PC-3 (cell line): Measurements from ENCODE around the gene PPARD. TPM values are rescaled to one million over a fixed set of nuclear protein-coding genes. Genes with fewer than 3 reads are reported as not detected.
A peak's percentile ranks its signal among the peaks of the same experiment; 100 is the strongest.

Experiments used
- ATAC-seq: fragments of 200-7000 bp; cut with Tn5 transposase; 2 replicates; pipeline ENCODE4 v1.9.1; 2020; ENCODE audit warnings: mild to moderate bottlenecking, moderate library complexity
- BruUV-seq: library from RNA; stranded (reverse); fragments of 400-500 nt; replicated peaks from 2 replicates; lab custom pipeline; 2021; lab: Mats Ljungman, UMichigan
- CTCF ChIA-PET: fragments of 300-600 bp; sonication (Branson Sonifier 250); formaldehyde crosslinking; loops from one replicate; lab custom pipeline; 2022; ENCODE audit warnings: antibody characterized with exemption; lab: Charles Lee
- POLR2A ChIA-PET: fragments of 300-600 bp; sonication (Branson Sonifier 250); formaldehyde crosslinking; loops from one replicate; lab custom pipeline; 2022; ENCODE audit warnings: antibody characterized with exemption; ENCODE audit not compliant: unreplicated experiment; lab: Charles Lee
- DNase-seq: peaks from one replicate; pipeline ENCODE4 v3.0.0-alpha.2; 2015
- H2AFZ ChIP-seq: fragments of 300-600 bp; sonication (generic); 2 replicates; pipeline ENCODE4 v1.6.0; 2016; ENCODE audit warnings: antibody characterized with exemption, low read length
- H3F3A ChIP-seq: fragments of 300-600 bp; sonication (generic); one replicate; pipeline ENCODE4 v1.6.0; 2017; ENCODE audit warnings: antibody characterized with exemption, low read length, control low read depth, mild to moderate bottlenecking; ENCODE audit not compliant: unreplicated experiment
- H3K27ac ChIP-seq: fragments of 300-600 bp; sonication (generic); 2 replicates; pipeline ENCODE4 v1.5.1; 2016; ENCODE audit warnings: mild to moderate bottlenecking, low read length
- H3K27me3 ChIP-seq: fragments of 300-600 bp; sonication (generic); 2 replicates; pipeline ENCODE4 v1.6.1; 2016; ENCODE audit warnings: low read length, mixed read lengths
- H3K36me3 ChIP-seq: fragments of 300-600 bp; sonication (generic); 2 replicates; pipeline ENCODE4 v1.6.1; 2016; ENCODE audit warnings: low read depth, mixed run types, low read length, mixed read lengths
- H3K4me1 ChIP-seq: fragments of 300-600 bp; sonication (generic); 2 replicates; pipeline ENCODE4 v1.5.1; 2016; ENCODE audit warnings: low read length; ENCODE audit not compliant: insufficient read depth
- H3K4me2 ChIP-seq: fragments of 300-600 bp; sonication (generic); 2 replicates; pipeline ENCODE4 v1.6.0; 2016; ENCODE audit warnings: low read length
- H3K4me3 ChIP-seq: fragments of 300-600 bp; sonication (generic); 2 replicates; pipeline ENCODE4 v1.5.1; 2016; ENCODE audit warnings: mild to moderate bottlenecking, low read length, mixed read lengths
- H3K79me2 ChIP-seq: fragments of 300-600 bp; sonication (generic); 2 replicates; pipeline ENCODE4 v1.6.1; 2017; ENCODE audit warnings: low read length, mixed read lengths
- H3K9ac ChIP-seq: fragments of 300-600 bp; sonication (generic); 2 replicates; pipeline ENCODE4 v1.6.0; 2016; ENCODE audit warnings: mild to moderate bottlenecking, low read length
- H3K9me2 ChIP-seq: fragments of 300-600 bp; sonication (generic); replicated peaks from 2 replicates; pipeline ENCODE4 v1.6.1; 2016; ENCODE audit warnings: mixed run types, low read length, mixed read lengths
- H3K9me3 ChIP-seq: fragments of 300-600 bp; sonication (generic); 2 replicates; pipeline ENCODE4 v1.6.1; 2016; ENCODE audit warnings: low read length, mixed read lengths
- H4K20me1 ChIP-seq: fragments of 300-600 bp; sonication (generic); 2 replicates; pipeline ENCODE4 v1.6.1; 2016; ENCODE audit warnings: low read length, mixed read lengths
- CTCF ChIP-seq: fragments of 300-600 bp; sonication (generic); conservative IDR thresholded peaks from 2 replicates; pipeline ENCODE4 v1.5.1; 2017; ENCODE audit warnings: antibody characterized with exemption, low read depth, mild to moderate bottlenecking, low read length
- EZH2 ChIP-seq: fragments of 300-600 bp; sonication (generic); IDR thresholded peaks from one replicate; pipeline ENCODE4 v1.6.1; 2017; ENCODE audit warnings: antibody characterized with exemption, mild to moderate bottlenecking, low read length; ENCODE audit not compliant: unreplicated experiment
- EZH2phosphoT487 ChIP-seq: fragments of 300-600 bp; sonication (generic); IDR thresholded peaks from 2 replicates; pipeline ENCODE4 v1.6.1; 2018; ENCODE audit warnings: mild to moderate bottlenecking, antibody characterized with exemption, low read length, borderline replicate concordance
- intact Hi-C: fragments of 100-400 bp; cut with micrococcal nuclease; formaldehyde crosslinking; loops from 2 replicates; pipeline ENCODE4 v1.9.0; 2023
- total RNA-seq: library from RNA; depleted of rRNA; stranded (reverse); fragments of >200 nt; gene quantifications from 2 replicates; pipeline ENCODE4 v1.2.3, GENCODE V29; 2014

PPARD gene
- total RNA-seq, 1 experiment from 2014 or later = 24.5 TPM

GRCh38 chr6:35365594-35366203 lies 23.3 kb downstream of the PPARD start:
- no peak for ATAC-seq
- Histone ChIP-seq H3K9ac (no peak overlapping the region), H3K9me2 (no peaks in the 10 kb centered on the region), H3K4me2 (no peak overlapping the region), H3K27ac (peak overlapping the region; percentile 26), H4K20me1 (no peaks in the 10 kb centered on the region), H3F3A (peaks cover 7% of the 10 kb centered on the region), H3K79me2 (peaks cover 77% of the 10 kb centered on the region), H3K27me3 (no peaks in the 10 kb centered on the region), H2AFZ (no peak overlapping the region), H3K4me1 (peaks cover 34% of the 10 kb centered on the region), H3K4me3 (no peak overlapping the region), H3K9me3 (no peaks in the 10 kb centered on the region), H3K36me3 (0 out of 2 replicates have a peak, but pooled peaks cover 6% of the 10 kb centered on the region)
- no TSS peak for BruUV-seq
- intact Hi-C loops = no loop called here
- TF ChIP-seq EZH2phosphoT487 (no peak), CTCF (no peak), EZH2 (no peak)
- peak; percentile 62 for DNase-seq
- ChIA-PET POLR2A (no interaction called here), CTCF (no interaction called here)

DNA sequence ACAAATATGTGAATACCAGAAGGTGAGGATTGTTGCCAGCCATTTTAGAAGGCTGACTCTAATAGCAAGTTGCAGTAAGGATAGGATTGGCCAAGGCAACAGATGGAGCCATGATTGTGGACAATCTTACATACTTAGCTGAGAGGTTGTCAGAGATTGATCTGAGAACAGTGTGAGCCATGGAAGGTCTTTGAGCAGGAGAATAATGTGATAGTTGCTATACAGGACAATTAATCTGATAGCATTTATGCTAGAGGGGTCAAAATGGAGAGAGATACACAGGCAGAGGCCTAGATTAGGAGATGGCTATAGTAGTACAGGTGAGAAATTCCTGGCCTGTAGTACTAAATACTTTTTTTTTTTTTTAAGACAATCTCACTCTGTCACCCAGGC lies 23.8 kb downstream of the PPARD start:
- Histone ChIP-seq H3K4me1 (peaks cover 40% of the 10 kb centered on the region), H4K20me1 (no peaks in the 10 kb centered on the region), H3K79me2 (peaks cover 77% of the 10 kb centered on the region), H3K36me3 (0 out of 2 replicates have a peak, but pooled peaks cover 6% of the 10 kb centered on the region), H3K4me2 (no peak overlapping the region), H3K27me3 (no peaks in the 10 kb centered on the region), H3K9ac (no peak overlapping the region), H3K4me3 (no peak overlapping the region), H3F3A (peaks cover 7% of the 10 kb centered on the region), H3K27ac (0 out of 2 replicates have a peak overlapping the region, but pooled peaks have one; percentile 26), H2AFZ (no peak overlapping the region), H3K9me3 (no peaks in the 10 kb centered on the region), H3K9me2 (no peaks in the 10 kb centered on the region)
- POLR2A ChIA-PET = no interaction called here
- intact Hi-C loops = no loop called here
- no TSS peak for BruUV-seq
- CTCF ChIA-PET = no interaction called here
- ATAC-seq (no peak), DNase-seq (no peak)
- TF ChIP-seq CTCF = no peak
- no peak for TF ChIP-seq EZH2phosphoT487

DNA sequence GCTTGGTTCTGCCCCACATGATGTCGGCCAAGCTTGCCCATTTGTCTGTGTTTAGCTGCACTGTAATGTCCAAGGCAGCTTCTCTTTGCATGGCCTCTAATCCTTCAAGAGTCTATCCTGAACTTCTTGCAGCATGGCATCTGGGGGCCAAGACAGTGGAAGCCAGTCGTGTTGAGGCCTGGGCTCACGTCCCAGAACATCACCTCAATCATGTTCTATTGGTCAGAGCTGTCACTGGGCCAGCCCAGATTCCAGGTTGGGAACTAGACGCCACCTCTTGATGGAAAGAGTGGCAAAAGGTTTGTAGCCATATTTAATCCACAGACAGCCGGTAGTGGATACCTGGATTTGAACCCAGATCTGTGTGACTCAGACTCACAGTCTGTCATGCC lies 25.3 kb downstream of the PPARD start:
- Histone ChIP-seq H3K36me3 (peaks cover 9% of the 10 kb centered on the region; the same call in 1 of the 2 replicates), H3K4me1 (peaks cover 42% of the 10 kb centered on the region), H3F3A (peaks cover 7% of the 10 kb centered on the region), H3K4me2 (no peak overlapping the region), H3K4me3 (no peak overlapping the region), H3K9me2 (no peaks in the 10 kb centered on the region), H3K9ac (no peak overlapping the region), H3K27me3 (no peaks in the 10 kb centered on the region), H2AFZ (no peak overlapping the region), H4K20me1 (no peaks in the 10 kb centered on the region), H3K9me3 (no peaks in the 10 kb centered on the region), H3K79me2 (peaks cover 82% of the 10 kb centered on the region), H3K27ac (peak overlapping the region; percentile 92)
- ChIA-PET POLR2A (no interaction called here), CTCF (no interaction called here)
- no peak for ATAC-seq
- no peak for DNase-seq
- TF ChIP-seq EZH2 = no peak
- TF ChIP-seq CTCF = no peak
- no peak for TF ChIP-seq EZH2phosphoT487
- BruUV-seq = no TSS peak
- intact Hi-C loops = no loop called here
